H1 (cell line): Measurements from ENCODE around the gene DNAI2. TPM values are rescaled to one million over a fixed set of nuclear protein-coding genes. Genes with fewer than 3 reads are reported as not detected.

Experiments used
- CTCF ChIA-PET: fragments of 300-600 bp; sonication (Branson Sonifier 250); formaldehyde crosslinking; loops from one replicate; lab custom pipeline; 2021; ENCODE audit not compliant: partially characterized antibody; lab: Charles Lee
- POLR2A ChIA-PET: fragments of 300-600 bp; sonication (Branson Sonifier 250); formaldehyde crosslinking; loops from one replicate; lab custom pipeline; 2021; ENCODE audit warnings: inconsistent platforms; ENCODE audit not compliant: partially characterized antibody; lab: Charles Lee
- DNase-seq, 2 experiments: peaks; one replicate each; pipeline versions ENCODE4 v3.0.0 to v3.0.0-alpha.2; 2010 to 2022; ENCODE audit warnings: low spot score in 2 of 2, low read depth in 1 of 2, mixed read lengths in 1 of 2
- FAIRE-seq: peaks from 2 replicates; lab custom pipeline; 2011; peaks lifted over from hg19 to GRCh38; lab: Jason Lieb, UNC
- H2AFZ ChIP-seq: 2 replicates; pipeline ENCODE4 v1.8.1; 2012; ENCODE audit warnings: low read length, inconsistent platforms
- H2AK5ac ChIP-seq: 2 replicates; pipeline ENCODE4 v1.6.1; 2013; ENCODE audit warnings: low read depth, low read length
- H2BK120ac ChIP-seq: replicated peaks from 2 replicates; pipeline ENCODE3; 2013; ENCODE audit warnings: low read depth, low read length, inconsistent platforms
- H2BK12ac ChIP-seq: 2 replicates; pipeline ENCODE4 v1.6.1; 2013; ENCODE audit warnings: low read depth, low read length
- H2BK15ac ChIP-seq: 2 replicates; pipeline ENCODE4 v1.6.1; 2013; ENCODE audit warnings: low read length
- H2BK20ac ChIP-seq: 2 replicates; pipeline ENCODE4 v1.6.1; 2013; ENCODE audit warnings: low read length
- H2BK5ac ChIP-seq: 2 replicates; pipeline ENCODE4 v1.6.1; 2013; ENCODE audit warnings: low read depth, low read length
- H3K14ac ChIP-seq: 2 replicates; pipeline ENCODE4 v1.6.1; 2013; ENCODE audit warnings: inconsistent platforms; ENCODE audit not compliant: insufficient read length
- H3K18ac ChIP-seq: 2 replicates; pipeline ENCODE4 v1.6.1; 2013; ENCODE audit warnings: low read length; ENCODE audit errors: extremely low read depth
- H3K23ac ChIP-seq: 2 replicates; pipeline ENCODE4 v1.6.1; 2013; ENCODE audit warnings: inconsistent platforms; ENCODE audit not compliant: insufficient read length
- H3K23me2 ChIP-seq: 2 replicates; pipeline ENCODE4 v1.6.1; 2013; ENCODE audit warnings: low read depth, low read length
- H3K27ac ChIP-seq: 2 replicates; pipeline ENCODE4 v1.6.1; 2011; ENCODE audit warnings: low read depth, low read length, inconsistent platforms
- H3K27me3 ChIP-seq, 4 experiments: replicated peaks in 1 of 4; 1 replicate in 1 of 4; 2 replicates in 3 of 4; pipeline versions ENCODE4 v1.6.1 to v1.8.1; 2011 to 2013; ENCODE audit warnings: low read length in 3 of 4, mild to moderate bottlenecking in 3 of 4, inconsistent platforms in 2 of 4, mixed read lengths in 2 of 4, moderate library complexity in 1 of 4; ENCODE audit not compliant: control insufficient read depth in 3 of 4, insufficient read depth in 3 of 4; ENCODE audit errors: extremely low read depth in 1 of 4
- H3K36me3 ChIP-seq, 4 experiments: 2 replicates each; pipeline versions ENCODE4 v1.6.1 to v1.8.1; 2011 to 2013; ENCODE audit warnings: mild to moderate bottlenecking in 4 of 4, low read length in 3 of 4, moderate library complexity in 2 of 4, control low read depth in 1 of 4, inconsistent platforms in 1 of 4; ENCODE audit not compliant: insufficient read depth in 4 of 4, control insufficient read depth in 2 of 4
- H3K4ac ChIP-seq: replicated peaks from 2 replicates; pipeline ENCODE3; 2013; ENCODE audit warnings: low read length, low read depth, mixed read lengths, inconsistent platforms; ENCODE audit not compliant: insufficient read length
- H3K4me1 ChIP-seq, 4 experiments: replicated peaks in 1 of 4; 1 replicate in 1 of 4; 2 replicates in 3 of 4; pipeline versions ENCODE4 v1.6.1 to v1.8.1; 2011 to 2013; ENCODE audit warnings: low read length in 3 of 4, inconsistent platforms in 2 of 4, mixed read lengths in 1 of 4; ENCODE audit not compliant: insufficient read depth in 4 of 4, control insufficient read depth in 3 of 4
- H3K4me2 ChIP-seq, 2 experiments: 2 replicates each; pipeline versions ENCODE4 v1.6.1 to v1.8.1; 2011 to 2013; ENCODE audit warnings: low read depth in 2 of 2, low read length in 2 of 2, control low read depth in 1 of 2, inconsistent platforms in 1 of 2, mild to moderate bottlenecking in 1 of 2; ENCODE audit not compliant: insufficient read depth in 1 of 2
- H3K4me3 ChIP-seq, 4 experiments: fragments of 200-600, 300-600 bp in 1 of 4; sonication (generic), shearing (Covaris generic), sonication (Bioruptor Twin) in 1 of 4; 2 replicates each; pipeline versions ENCODE4 v1.5.1 to v1.8.1; 2011 to 2016; ENCODE audit warnings: low read length in 4 of 4, low read depth in 3 of 4, control low read depth in 2 of 4, inconsistent platforms in 2 of 4, mild to moderate bottlenecking in 2 of 4, mixed read lengths in 1 of 4, moderate library complexity in 1 of 4; ENCODE audit not compliant: insufficient read depth in 2 of 4; ENCODE audit errors: extremely low read depth in 1 of 4
- H3K56ac ChIP-seq: replicated peaks from 2 replicates; pipeline ENCODE3; 2013; ENCODE audit warnings: low read depth, mild to moderate bottlenecking, mixed read lengths, low read length, inconsistent platforms; ENCODE audit not compliant: insufficient read length
- H3K79me1 ChIP-seq: 2 replicates; pipeline ENCODE4 v1.6.1; 2013; ENCODE audit warnings: low read depth, low read length, control low read depth
- H3K79me2 ChIP-seq, 2 experiments: 2 replicates each; pipeline versions ENCODE4 v1.6.1 to v1.8.1; 2012 to 2013; ENCODE audit warnings: low read length in 2 of 2, mild to moderate bottlenecking in 2 of 2, inconsistent platforms in 1 of 2; ENCODE audit not compliant: insufficient read depth in 2 of 2, control insufficient read depth in 1 of 2
- H3K9ac ChIP-seq, 4 experiments: replicated peaks in 1 of 4; 1 replicate in 1 of 4; 2 replicates in 3 of 4; pipeline versions ENCODE4 v1.6.1 to v1.8.1; 2011 to 2013; ENCODE audit warnings: low read depth in 3 of 4, low read length in 3 of 4, control low read depth in 2 of 4, mild to moderate bottlenecking in 2 of 4, moderate library complexity in 2 of 4, inconsistent platforms in 1 of 4; ENCODE audit errors: extremely low read depth in 1 of 4
- H3K9me3 ChIP-seq, 2 experiments: 2 replicates each; pipeline versions ENCODE4 v1.6.1 to v1.8.1; 2012 to 2013; ENCODE audit warnings: mild to moderate bottlenecking in 2 of 2, moderate library complexity in 2 of 2, control low read depth in 1 of 2, inconsistent platforms in 1 of 2, low read depth in 1 of 2, low read length in 1 of 2, mixed read lengths in 1 of 2; ENCODE audit not compliant: insufficient read depth in 2 of 2
- H4K20me1 ChIP-seq, 2 experiments: replicated peaks in 1 of 2; 2 replicates each; pipeline versions ENCODE3 to v1.8.1; 2011 to 2013; ENCODE audit warnings: inconsistent platforms in 2 of 2, low read length in 2 of 2, mild to moderate bottlenecking in 1 of 2; ENCODE audit not compliant: insufficient read depth in 2 of 2, control insufficient read depth in 1 of 2
- H4K5ac ChIP-seq: 2 replicates; pipeline ENCODE4 v1.6.1; 2013; ENCODE audit warnings: low read length, low read depth, mixed read lengths, inconsistent platforms; ENCODE audit not compliant: insufficient read length
- H4K8ac ChIP-seq: 2 replicates; pipeline ENCODE4 v1.8.0; 2013; ENCODE audit warnings: mild to moderate bottlenecking, moderate library complexity, low read length, inconsistent platforms; ENCODE audit not compliant: insufficient read depth; ENCODE audit errors: extremely low read depth
- H4K91ac ChIP-seq: replicated peaks from 2 replicates; pipeline ENCODE3; 2013; ENCODE audit warnings: low read length, mixed read lengths, inconsistent platforms; ENCODE audit not compliant: insufficient read length
- ATF2 ChIP-seq: IDR thresholded peaks from 2 replicates; pipeline ENCODE4 v1.6.1; 2012; ENCODE audit warnings: low read length, inconsistent platforms
- BCL11A ChIP-seq, 2 experiments: IDR thresholded peaks; one replicate each; pipeline ENCODE4 v1.6.1; 2011; ENCODE audit warnings: low read depth in 2 of 2, low read length in 2 of 2, mild to moderate bottlenecking in 2 of 2
- CTBP2 ChIP-seq: IDR thresholded peaks from 2 replicates; pipeline ENCODE4 v1.7.0; 2011; ENCODE audit warnings: borderline replicate concordance, mild to moderate bottlenecking, moderate library complexity, mixed read lengths, low read length; ENCODE audit not compliant: insufficient read depth, insufficient read length
- E2F6 ChIP-seq: IDR thresholded peaks from 2 replicates; pipeline ENCODE4 v1.6.1; 2012; ENCODE audit warnings: inconsistent platforms
- HDAC2 ChIP-seq, 2 experiments: fragments of 300-600 bp in 1 of 2; sonication (generic) in 1 of 2; IDR thresholded peaks; 2 replicates each; pipeline ENCODE4 v1.6.1; 2011 to 2012; ENCODE audit warnings: low read depth in 2 of 2, low read length in 2 of 2, mild to moderate bottlenecking in 2 of 2, moderate library complexity in 2 of 2, borderline replicate concordance in 1 of 2, inconsistent platforms in 1 of 2
- HDAC6 ChIP-seq: IDR thresholded peaks from one replicate; pipeline ENCODE4 v1.7.1; 2012; ENCODE audit warnings: low read depth, mild to moderate bottlenecking, inconsistent platforms, low read length, moderate library complexity
- NANOG ChIP-seq: IDR thresholded peaks from 2 replicates; pipeline ENCODE4 v1.6.1; 2011; ENCODE audit warnings: low read length, low read depth, mild to moderate bottlenecking, inconsistent platforms; ENCODE audit not compliant: insufficient read depth, poor library complexity, severe bottlenecking
- WGBS, 2 experiments: shearing (Covaris generic) in 1 of 2; methylation state at CpG; one replicate each; pipeline versions ENCODE4 v1.1.6 to v1.1.7; 2013 to 2015; ENCODE audit warnings: low lambda C conversion rate in 2 of 2, mixed read lengths in 2 of 2, inconsistent platforms in 1 of 2, low coverage in 1 of 2, missing lambda C conversion rate in 1 of 2; ENCODE audit not compliant: insufficient replicate concordance in 2 of 2, insufficient coverage in 1 of 2, insufficient read length in 1 of 2; ENCODE audit errors: extremely low coverage in 1 of 2, missing lambda C conversion rate in 1 of 2; 5-methylcytosine and 5-hydroxymethylcytosine counted together
- polyA plus RNA-seq, 7 experiments: library from polyadenylated mRNA; depleted of rRNA in 3 of 7; stranded (reverse) in 5 of 7; unstranded in 2 of 7; fragments of >200 nt in 5 of 7; fragments of 200-250 nt in 2 of 7; gene quantifications; 1 replicate in 5 of 7; 2 replicates in 1 of 7; 4 replicates in 1 of 7; pipeline versions ENCODE4 v1.2.1 to v1.2.3, GENCODE V29; 2011 to 2013; ENCODE audit warnings: missing spikeins in 2 of 7, mixed read lengths in 2 of 7
- total RNA-seq: library from RNA; stranded (reverse); fragmentation: NEBNext Ultra II Directional; extraction: Animal tissue kit (Norgen Biotek cat#: 25700); gene quantifications from 2 replicates; pipeline ENCODE4 v1.2.1, GENCODE V29; 2021

DNAI2 gene
- total and polyA plus RNA-seq, 2 of the 8 experiments (the other 6 are each of a cell fraction or from before 2014, with no cell fraction given) = 0.08 to 0.15 TPM

DNA sequence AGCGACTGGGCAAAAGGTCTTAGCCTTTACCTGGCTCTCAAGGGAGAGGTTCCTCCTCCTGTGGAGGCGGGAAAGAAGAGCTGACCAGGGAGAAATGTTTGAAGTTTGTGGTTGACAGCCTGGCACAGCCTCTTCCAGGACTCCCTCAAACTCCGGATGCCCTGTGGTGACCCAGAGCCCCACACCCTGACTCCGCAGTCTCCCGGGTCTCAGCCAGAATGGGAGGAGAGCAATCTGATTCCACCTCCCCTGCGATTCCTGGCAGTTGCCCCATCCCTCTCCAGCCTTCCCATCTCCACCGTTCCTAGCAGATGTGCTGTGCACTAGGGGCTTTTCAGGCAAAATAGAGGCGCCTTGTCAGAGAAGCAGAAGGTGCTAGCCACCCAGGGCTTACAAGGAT, 5.5 kb upstream of the DNAI2 start:
- 85% methylated on average over 8 of the region's 8 CpGs; no CpG with 5 or more reads in 1 of the 2 experiments for WGBS, 2 experiments
- TF ChIP-seq ATF2 (no peak), NANOG (no peak), HDAC2 (IDR thresholded peaks at IDR 0.05; ENCODE audit: borderline replicate concordance in 1 of 2, low read depth in 2 of 2, low read length in 2 of 2) (no peak), HDAC6 (no peak), BCL11A (IDR thresholded peaks at IDR 0.05; ENCODE audit: low read depth in 2 of 2, low read length in 2 of 2) (no peak), CTBP2 (no peak), E2F6 (no peak)
- FAIRE-seq = no peak

More for the DNA sequence above, 5.5 kb upstream of the DNAI2 start:
- H3K9ac ChIP-seq = no peak overlapping the region
- peaks cover 0 to 2% (median 0%) of the 10 kb centered on the region in 4 experiments; a peak in 2 of 7 replicates for H3K4me1 ChIP-seq
- H3K9me3 ChIP-seq = no peaks in the 10 kb centered on the region
- H2AK5ac ChIP-seq = no peak overlapping the region
- no peak overlapping the region for H3K56ac ChIP-seq
- H3K23me2 ChIP-seq = no peaks in the 10 kb centered on the region
- no peak overlapping the region for H4K91ac ChIP-seq
- no peak overlapping the region for H2BK20ac ChIP-seq
- no peak overlapping the region for H3K4me2 ChIP-seq
- no peaks in the 10 kb centered on the region for H3K79me2 ChIP-seq
- no peak overlapping the region for H2AFZ ChIP-seq
- H2BK12ac ChIP-seq = no peak overlapping the region
- no peak overlapping the region for H3K27ac ChIP-seq
- H3K23ac ChIP-seq = no peak overlapping the region
- H3K4ac ChIP-seq = no peak overlapping the region
- H2BK5ac ChIP-seq = no peak overlapping the region
- no peaks in the 10 kb centered on the region for H3K36me3 ChIP-seq
- H2BK15ac ChIP-seq = no peak overlapping the region
- no peak overlapping the region for H3K4me3 ChIP-seq
- POLR2A ChIA-PET = interaction anchor here (1.0 kb wide), 2 partner anchors 62 to 64 kb away, joined by 3 read pairs; no protein-coding TSS in a partner anchor
- H3K14ac ChIP-seq = no peak overlapping the region
- H2BK120ac ChIP-seq = no peak overlapping the region
- no peak for DNase-seq
- CTCF ChIA-PET = interaction anchor here (0.6 to 1.1 kb wide), 2 partner anchors 42 to 1287 kb away, joined by 3 to 4 read pairs; no protein-coding TSS in a partner anchor
- no peak overlapping the region for H4K5ac ChIP-seq
- no peaks in the 10 kb centered on the region; a peak in 1 of 7 replicates for H3K27me3 ChIP-seq
- no peak overlapping the region for H3K18ac ChIP-seq
- H4K20me1 ChIP-seq = no peaks in the 10 kb centered on the region
- no peaks in the 10 kb centered on the region for H3K79me1 ChIP-seq
- no peak overlapping the region for H4K8ac ChIP-seq
